Ovary (tissue), 3 donors: ENCODE data around the gene TGFBR1.

Experiments used
- POLR2A ChIP-seq: fragments of 450-650 bp; IDR thresholded peaks from one replicate; pipeline ENCODE4 v1.6.1; 2017; ENCODE audit warnings: antibody characterized with exemption, mild to moderate bottlenecking, moderate library complexity
- TF ChIP-seq, protein P1 (sequence below), 3 donors: fragments of 450-650 bp in 2 of 3; fragments of 200-600 bp in 1 of 3; IDR thresholded peaks; one replicate each; pipeline versions ENCODE4 v1.5.1 to v1.8.0; 2016 to 2022; ENCODE audit warnings: antibody characterized with exemption in 3 of 3, mild to moderate bottlenecking in 1 of 3
- donor health status: DM: no; HTN: no; CAD: no.

DNA sequence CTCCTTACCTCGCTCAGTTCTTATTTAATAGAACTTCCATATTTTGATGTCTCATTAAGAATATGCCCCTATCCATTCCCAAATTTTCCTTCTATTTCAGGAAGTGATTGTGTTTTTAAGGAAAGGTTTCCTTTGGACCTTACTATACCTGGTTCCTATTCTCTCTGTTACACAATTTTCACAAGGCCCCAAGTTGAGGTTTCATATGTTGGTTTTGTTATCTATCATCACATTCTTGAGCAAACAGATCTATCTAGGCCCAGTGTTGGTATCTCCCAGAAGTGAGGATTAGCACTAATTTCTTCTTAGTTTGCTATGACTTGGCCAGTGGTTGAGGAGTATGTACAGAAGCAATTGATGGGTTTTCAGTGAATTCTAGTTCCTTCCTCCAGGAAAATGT, 75.3 kb downstream of the TGFBR1 start:
- no peak for TF ChIP-seq POLR2A
- TF ChIP-seq, protein P1, sequence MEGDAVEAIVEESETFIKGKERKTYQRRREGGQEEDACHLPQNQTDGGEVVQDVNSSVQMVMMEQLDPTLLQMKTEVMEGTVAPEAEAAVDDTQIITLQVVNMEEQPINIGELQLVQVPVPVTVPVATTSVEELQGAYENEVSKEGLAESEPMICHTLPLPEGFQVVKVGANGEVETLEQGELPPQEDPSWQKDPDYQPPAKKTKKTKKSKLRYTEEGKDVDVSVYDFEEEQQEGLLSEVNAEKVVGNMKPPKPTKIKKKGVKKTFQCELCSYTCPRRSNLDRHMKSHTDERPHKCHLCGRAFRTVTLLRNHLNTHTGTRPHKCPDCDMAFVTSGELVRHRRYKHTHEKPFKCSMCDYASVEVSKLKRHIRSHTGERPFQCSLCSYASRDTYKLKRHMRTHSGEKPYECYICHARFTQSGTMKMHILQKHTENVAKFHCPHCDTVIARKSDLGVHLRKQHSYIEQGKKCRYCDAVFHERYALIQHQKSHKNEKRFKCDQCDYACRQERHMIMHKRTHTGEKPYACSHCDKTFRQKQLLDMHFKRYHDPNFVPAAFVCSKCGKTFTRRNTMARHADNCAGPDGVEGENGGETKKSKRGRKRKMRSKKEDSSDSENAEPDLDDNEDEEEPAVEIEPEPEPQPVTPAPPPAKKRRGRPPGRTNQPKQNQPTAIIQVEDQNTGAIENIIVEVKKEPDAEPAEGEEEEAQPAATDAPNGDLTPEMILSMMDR (IDR thresholded peaks at IDR 0.05), result no peak
